ENCODE results near the gene LRRC8D. TPM values are rescaled to one million over a fixed set of nuclear protein-coding genes. Genes with fewer than 3 reads are reported as not detected.

LRRC8D gene
- total and polyA plus RNA-seq, 2 of the 4 experiments (the other 2 are of a cell fraction) = 34.1 to 35.3 TPM

GRCh38 chr1:89955311-89956205, 134.7 kb downstream of the LRRC8D start:
- Histone ChIP-seq H2BK20ac (ENCODE audit: low read depth, low read length) (0 out of 2 replicates have a peak overlapping the region, but pooled peaks have one; percentile 6), H2BK120ac (ENCODE audit: low read depth, low read length) (peak overlapping the region; percentile 29; the same call in 1 of the 2 replicates)
- POLR2A ChIA-PET (ENCODE audit: unreplicated experiment) = no interaction called here

More at GRCh38 chr1:89955311-89956205, 134.7 kb downstream of the LRRC8D start:
- WGBS, 2 experiments (ENCODE audit: extremely low coverage in 2 of 2, insufficient read length in 1 of 2) = no CpG with 5 or more reads among the region's 7 CpGs
- ATAC-seq (ENCODE audit: low read depth) = no peak
- no peak overlapping the region for H2AFZ ChIP-seq (replicated peaks; ENCODE audit: low read length, poor library complexity)
- peaks cover 14% of the 10 kb centered on the region for H3K4me1 ChIP-seq (ENCODE audit: control insufficient read depth, insufficient read depth, low read length)
- H3K4ac ChIP-seq (ENCODE audit: low read depth, low read length) = no peak overlapping the region
- dilution Hi-C loops (cut with HindIII; ENCODE audit: low sequenced_read_pairs, unreplicated experiment) (no loop called here), in situ Hi-C loops (cut with MboI; ENCODE audit: low sequenced_read_pairs) (no loop called here), intact Hi-C loops (cut with micrococcal nuclease) (no loop called here)
- no peak overlapping the region for H2BK5ac ChIP-seq (ENCODE audit: low read depth, low read length, poor library complexity, severe bottlenecking)
- H3K27ac ChIP-seq (ENCODE audit: insufficient read depth, low read length) = no peak overlapping the region
- no peak overlapping the region for H3K18ac ChIP-seq (ENCODE audit: low read depth, low read length)
- H3K79me1 ChIP-seq (ENCODE audit: low read depth in 1 of 2, low read length in 2 of 2) = no peaks in the 10 kb centered on the region
- H4K5ac ChIP-seq (ENCODE audit: low read depth, low read length) = no peak overlapping the region
- 0 out of 4 replicates have a peak overlapping the region, but pooled peaks of 1 of the 2 experiments have one; percentile 24 for H4K8ac ChIP-seq (ENCODE audit: low read depth in 2 of 2, low read length in 2 of 2)
- H2AK9ac ChIP-seq (replicated peaks; ENCODE audit: low read depth, low read length, poor library complexity) = no peak overlapping the region
- no peak overlapping the region for H3K14ac ChIP-seq (replicated peaks; ENCODE audit: low read depth, low read length)
- no TSS peak for BruUV-seq (replicated peaks)
- H3K4me2 ChIP-seq (ENCODE audit: low read depth, low read length) = no peak overlapping the region
- no peaks in the 10 kb centered on the region for H3K27me3 ChIP-seq (ENCODE audit: control insufficient read depth, insufficient read depth, low read length)
- no peak overlapping the region for H3K23ac ChIP-seq (ENCODE audit: low read depth, low read length)
- H3K9ac ChIP-seq (ENCODE audit: low read depth, low read length) = no peak overlapping the region
- peaks cover 4% of the 10 kb centered on the region; the same call in 1 of the 2 replicates for H3K9me1 ChIP-seq (ENCODE audit: insufficient read depth, low read length)
- no peak overlapping the region for H3K4me3 ChIP-seq (ENCODE audit: insufficient read depth, low read depth, low read length)
- DNase-seq = no peak
- TF ChIP-seq CTCF (conservative IDR thresholded peaks at IDR 0.05; ENCODE audit: low read depth, low read length) = no peak
- TF ChIP-seq FOS (IDR thresholded peaks at IDR 0.05; ENCODE audit: low read depth, low read length) = no peak
- no peak for TF ChIP-seq RFX5 (IDR thresholded peaks at IDR 0.05; ENCODE audit: low read depth, low read length)
- no peak for TF ChIP-seq SMC3 (IDR thresholded peaks at IDR 0.05; ENCODE audit: low read depth, low read length)
- no peak for TF ChIP-seq USF2 (IDR thresholded peaks at IDR 0.05; ENCODE audit: low read depth, low read length)
- no peak for TF ChIP-seq POLR2A (IDR thresholded peaks at IDR 0.05; ENCODE audit: low read depth, low read length)
- TF ChIP-seq BHLHE40 (IDR thresholded peaks at IDR 0.05; ENCODE audit: low read depth, low read length) = no peak
- no peak for TF ChIP-seq MXI1 (IDR thresholded peaks at IDR 0.05; ENCODE audit: borderline replicate concordance, low read depth, low read length)
- no peak for TF ChIP-seq CHD1 (IDR thresholded peaks at IDR 0.05; ENCODE audit: low read depth, low read length)
- TF ChIP-seq CEBPB (IDR thresholded peaks at IDR 0.05; ENCODE audit: low read depth, low read length) = no peak
- no peak for TF ChIP-seq ELK1 (IDR thresholded peaks at IDR 0.05; ENCODE audit: borderline replicate concordance, low read depth, low read length)
- no peak for TF ChIP-seq MAFK (IDR thresholded peaks at IDR 0.05; ENCODE audit: low read depth, low read length)
- no peak for TF ChIP-seq RAD21 (IDR thresholded peaks at IDR 0.05; ENCODE audit: low read length)
- no peak for TF ChIP-seq MAZ (IDR thresholded peaks at IDR 0.05; ENCODE audit: borderline replicate concordance, low read depth, low read length)
- H3K56ac ChIP-seq (ENCODE audit: extremely low read depth, insufficient read depth, low read length) = no peak overlapping the region
- no peak overlapping the region for H2AK5ac ChIP-seq (ENCODE audit: low read depth, low read length)
- CTCF ChIA-PET = interaction anchor here (0.6 kb wide), 1 partner anchor 31 kb away, joined by 3 read pairs; no protein-coding TSS in a partner anchor
- no peaks in the 10 kb centered on the region for H3K36me3 ChIP-seq (ENCODE audit: control insufficient read depth, insufficient read depth, low read length)
- no peaks in the 10 kb centered on the region for H3K9me3 ChIP-seq (ENCODE audit: control insufficient read depth, insufficient read depth, low read length)
- no peak overlapping the region for H4K91ac ChIP-seq (ENCODE audit: insufficient read depth, low read depth, low read length)
- H2BK15ac ChIP-seq (ENCODE audit: low read depth, low read length) = peak overlapping the region; percentile 51; the same call in 2 of the 3 replicates
- no peaks in the 10 kb centered on the region for H4K20me1 ChIP-seq (ENCODE audit: insufficient read depth, low read length)
